K562 (cell line): ENCODE results near the gene ACSF3. TPM values are rescaled to one million over a fixed set of nuclear protein-coding genes. Genes with fewer than 3 reads are reported as not detected.

ENCODE experiments used
- ATAC-seq: fragments of 200-7000 bp; cut with Tn5 transposase; 3 replicates; pipeline ENCODE4 v1.9.1; 2020; ENCODE audit warnings: moderate library complexity
- BruUV-seq: library from RNA; stranded (reverse); fragments of 400-500 nt; replicated peaks from 2 replicates; lab custom pipeline; 2021; lab: Mats Ljungman, UMichigan
- CTCF ChIA-PET: fragments of 300-600 bp; formaldehyde crosslinking; extraction: SDS; loops from one replicate; lab custom pipeline; 2021; ENCODE audit warnings: low intra/inter-chr PET ratio; lab: Yijun Ruan, JAX
- POLR2A ChIA-PET: fragments of 300-600, 350-650 bp; sonication (Branson Sonifier 250); formaldehyde crosslinking; extraction: SDS; loops from one replicate; lab custom pipeline; 2021; ENCODE audit warnings: antibody characterized with exemption, inconsistent platforms; lab: Yijun Ruan, JAX
- DNase-seq, 4 experiments: peaks; one replicate each; pipeline versions ENCODE4 v3.0.0 to v3.0.0-alpha.2; 2011 to 2018; ENCODE audit warnings: low spot score in 3 of 4, mixed read lengths in 3 of 4; ENCODE audit errors: extremely low read depth in 1 of 4
- FAIRE-seq: peaks from 2 replicates; lab custom pipeline; 2011; peaks lifted over from hg19 to GRCh38; lab: Jason Lieb, UNC
- H2AFZ ChIP-seq: 2 replicates; pipeline ENCODE4 v1.6.0; 2011; ENCODE audit warnings: low read depth, low read length, control low read depth, inconsistent platforms
- H3K27ac ChIP-seq: fragments of 200-600 bp; 3 replicates; pipeline ENCODE4 v1.8.0; 2011; ENCODE audit warnings: low read depth, mild to moderate bottlenecking, control low read depth, inconsistent platforms, low read length, moderate library complexity, mixed read lengths; ENCODE audit errors: extremely low read depth
- H3K27me3 ChIP-seq, 2 experiments: fragments of 300-600 bp in 1 of 2; 2 replicates in 1 of 2; 3 replicates in 1 of 2; pipeline versions ENCODE4 v1.6.0 to v1.8.0; 2011; ENCODE audit warnings: inconsistent platforms in 2 of 2, low read length in 2 of 2, mild to moderate bottlenecking in 1 of 2, mixed read lengths in 1 of 2, moderate library complexity in 1 of 2; ENCODE audit not compliant: control insufficient read depth in 2 of 2, insufficient read depth in 2 of 2
- H3K36me3 ChIP-seq: fragments of 300-600 bp; 3 replicates; pipeline ENCODE4 v1.8.0; 2011; ENCODE audit warnings: mild to moderate bottlenecking, low read length, inconsistent platforms; ENCODE audit not compliant: control insufficient read depth, insufficient read depth
- H3K4me1 ChIP-seq, 2 experiments: fragments of 200-600 bp in 1 of 2; replicated peaks in 1 of 2; 2 replicates in 1 of 2; 3 replicates in 1 of 2; pipeline versions ENCODE4 v1.5.1 to v1.8.0; 2011; ENCODE audit warnings: inconsistent platforms in 2 of 2, low read length in 2 of 2, mild to moderate bottlenecking in 1 of 2, mixed read lengths in 1 of 2, moderate library complexity in 1 of 2; ENCODE audit not compliant: control insufficient read depth in 2 of 2, insufficient read depth in 2 of 2
- H3K4me2 ChIP-seq: 2 replicates; pipeline ENCODE4 v1.6.1; 2011; ENCODE audit warnings: low read length, control low read depth, inconsistent platforms, mixed read lengths; ENCODE audit not compliant: insufficient read depth
- H3K4me3 ChIP-seq: fragments of 200-600 bp; sonication (generic), shearing (Covaris generic); 2 replicates; pipeline ENCODE4 v1.5.1; 2016; ENCODE audit warnings: control low read depth, inconsistent platforms
- H3K79me2 ChIP-seq: fragments of 200-600 bp; 3 replicates; pipeline ENCODE4 v1.8.0; 2011; ENCODE audit warnings: low read length, inconsistent platforms; ENCODE audit not compliant: control insufficient read depth, insufficient read depth
- H3K9ac ChIP-seq, 2 experiments: 2 replicates each; pipeline versions ENCODE4 v1.6.0 to v1.6.1; 2011; ENCODE audit warnings: low read depth in 2 of 2, low read length in 2 of 2, control low read depth in 1 of 2, inconsistent platforms in 1 of 2, mild to moderate bottlenecking in 1 of 2, mixed read lengths in 1 of 2; ENCODE audit not compliant: insufficient read depth in 1 of 2
- H3K9me1 ChIP-seq: one replicate; pipeline ENCODE4 v1.6.0; 2011; ENCODE audit warnings: inconsistent platforms, mild to moderate bottlenecking, low read length, moderate library complexity; ENCODE audit not compliant: control insufficient read depth, insufficient read depth
- H3K9me3 ChIP-seq: replicated peaks from 2 replicates; pipeline ENCODE4 v1.5.1; 2011; ENCODE audit warnings: low read depth, low read length, inconsistent platforms; ENCODE audit not compliant: control insufficient read depth, insufficient read depth
- H4K20me1 ChIP-seq: replicated peaks from 2 replicates; pipeline ENCODE4 v1.6.1; 2011; ENCODE audit warnings: low read length, inconsistent platforms, mixed read lengths; ENCODE audit not compliant: control insufficient read depth, insufficient read depth
- ARID1B ChIP-seq: fragments of 450-650 bp; IDR thresholded peaks from 2 replicates; pipeline ENCODE4 v1.6.1; 2016; ENCODE audit warnings: antibody characterized with exemption, mild to moderate bottlenecking, inconsistent platforms
- FOXJ3 ChIP-seq: sonication (generic); formaldehyde crosslinking; IDR thresholded peaks from 2 replicates; pipeline ENCODE4 v1.4.0; 2020; ENCODE audit warnings: mild to moderate bottlenecking, missing genetic modification reagents
- GTF2A2 ChIP-seq: IDR thresholded peaks from 2 replicates; pipeline ENCODE4 v1.6.1; 2016; ENCODE audit warnings: mild to moderate bottlenecking, missing genetic modification characterization, missing compliant biosample characterization
- HINFP ChIP-seq: fragments of 450-650 bp; conservative IDR thresholded peaks from 2 replicates; pipeline ENCODE4 v1.6.1; 2016; ENCODE audit warnings: missing genetic modification characterization, low read depth, mild to moderate bottlenecking, control low read depth, missing compliant biosample characterization
- KDM5B ChIP-seq: fragments of 200-600 bp; sonication (generic); IDR thresholded peaks from 2 replicates; pipeline ENCODE4 v1.6.1; 2012; ENCODE audit warnings: low read depth, mild to moderate bottlenecking, moderate library complexity, low read length, control low read depth, inconsistent platforms; ENCODE audit not compliant: insufficient replicate concordance
- ZFP36 ChIP-seq: fragments of 150-350 bp; IDR thresholded peaks from 2 replicates; pipeline ENCODE4 v1.6.1; 2018; ENCODE audit warnings: low read length, low read depth; ENCODE audit not compliant: partially characterized antibody
- ZNF398 ChIP-seq: fragments of 250-450 bp; sonication (Bioruptor Pico); IDR thresholded peaks from 2 replicates; pipeline ENCODE4 v1.8.0; 2021; ENCODE audit warnings: moderate library complexity, mild to moderate bottlenecking, inconsistent platforms
- WGBS: fragments of 100-300 bp; shearing (Covaris generic); methylation state at CpG from one replicate; pipeline ENCODE4 v1.1.6; 2016; ENCODE audit warnings: low coverage, mixed read lengths; ENCODE audit not compliant: insufficient coverage; ENCODE audit errors: missing lambda C conversion rate; 5-methylcytosine and 5-hydroxymethylcytosine counted together
- in situ Hi-C: fragments of 300-500 bp; cut with MboI; formaldehyde crosslinking; loops from 4 replicates; pipeline ENCODE4 v1.15.0; 2018; ENCODE audit warnings: inconsistent platforms, mixed read lengths
- intact Hi-C: fragments of 100-400 bp; cut with micrococcal nuclease; formaldehyde crosslinking; loops from 2 replicates; pipeline ENCODE4 v1.14.2; 2022
- polyA plus RNA-seq, 8 experiments: library from polyadenylated mRNA; depleted of rRNA in 4 of 8; stranded (reverse) in 5 of 8; unstranded in 3 of 8; fragments of >200 nt; fragmentation: Nextera tagmentation in 2 of 8; fragmentation: Illumina TruSeq in 1 of 8; extraction: Ambion mirVana in 2 of 8; extraction: Trizol in 1 of 8; gene quantifications; 2 replicates each; pipeline versions ENCODE4 v1.2.1 to v1.2.3, GENCODE V29; 2011 to 2014; ENCODE audit warnings: inconsistent platforms in 1 of 8, missing spikeins in 1 of 8
- total RNA-seq, 7 experiments: library from RNA; depleted of rRNA in 6 of 7; stranded (reverse); fragments of >200 nt in 6 of 7; fragmentation: Illumina TruSeq in 2 of 7; extraction: Trizol in 2 of 7; gene quantifications; 2 replicates each; pipeline versions ENCODE4 v1.2.1 to v1.2.3, GENCODE V29; 2011 to 2021; ENCODE audit warnings: low replicate concordance in 1 of 7

The ACSF3 gene
- total and polyA plus RNA-seq, 9 of the 15 experiments (the other 6 are each of a cell fraction or from before 2014, with no cell fraction given), result 0.77 to 32.8 (median 14.7) TPM

- no peak for TF ChIP-seq ZNF398
- no peak for TF ChIP-seq HINFP (tag)
- no peak for TF ChIP-seq ARID1B
- TF ChIP-seq FOXJ3 (CRISPR knock-in tag), result no peak
Measured at GRCh38 chr16:89197033-89197632, 103.5 kb downstream of the ACSF3 start (continued).

- ATAC-seq, result no peak
- Histone ChIP-seq H4K20me1 (no peaks in the 10 kb centered on the region), H3K4me3 (no peak overlapping the region), H3K27ac (no peak overlapping the region), H3K27me3 (peaks cover 0 to 6% of the 10 kb centered on the region in 2 experiments; a peak in 3 of 5 replicates), H3K4me1 (peaks cover 0 to 80% of the 10 kb centered on the region in 2 experiments; a peak in 4 of 5 replicates), H3K4me2 (no peak overlapping the region), H3K9me3 (peaks cover 2% of the 10 kb centered on the region), H3K79me2 (no peaks in the 10 kb centered on the region), H3K9me1 (no peaks in the 10 kb centered on the region), H3K9ac (peak overlapping the region in 1 of 2 experiments; percentile 45; a peak in 1 of 4 replicates), H3K36me3 (no peaks in the 10 kb centered on the region), H2AFZ (no peak overlapping the region)
- DNase-seq, result no peak
- 68% methylated on average over 19 of the region's 26 CpGs for WGBS
- no peak for FAIRE-seq
- POLR2A ChIA-PET, result interaction anchor here (0.6 to 0.7 kb wide), 6 partner anchors 27 to 643 kb away, joined by 3 to 4 read pairs (median 3); no protein-coding TSS in a partner anchor
- TF ChIP-seq ZFP36 (peak; percentile 46), KDM5B (peak; percentile 34), GTF2A2 (tag) (no peak)
- CTCF ChIA-PET, result no interaction called here
- in situ Hi-C loops (no loop called here), intact Hi-C loops (no loop called here)
- BruUV-seq, result no TSS peak
Measured at GRCh38 chr16:89197633-89198416, 104.2 kb downstream of the ACSF3 start.
